CD1c-positive myeloid dendritic cell (primary cell): ENCODE data around the gene UGT1A9.
"Not testable (repeated sequence)": the region's sequence is repeated elsewhere in the genome, so short reads cannot be mapped to it uniquely, and the experiment has no call there.

Experiments
- DNase-seq: peaks from one replicate; pipeline ENCODE4 v3.0.0-alpha.2; 2016; ENCODE audit errors: extremely low spot score

The UGT1A9 gene

GRCh38 chr2:233680361-233681045 is 8.8 kb downstream of the UGT1A9 start:
- DNase-seq: no peak

GRCh38 chr2:233681521-233682099 is 9.9 kb downstream of the UGT1A9 start, which contains the start of gene UGT1A7:
TSS of gene UGT1A7 (plus strand) at chr2:233681901. CDS start at chr2:233681938, 37 bp downstream.
- no peak for DNase-seq

GRCh38 chr2:233684640-233685039 is 12.9 kb downstream of the UGT1A9 start:
- no peak for DNase-seq

GRCh38 chr2:233686928-233687327 is 15.2 kb downstream of the UGT1A9 start:
- DNase-seq: no peak

GRCh38 chr2:233688341-233688740 is 16.6 kb downstream of the UGT1A9 start:
- DNase-seq: no peak

GRCh38 chr2:233689031-233689430 is 17.3 kb downstream of the UGT1A9 start:
- DNase-seq: no peak

GRCh38 chr2:233689501-233689900 is 17.8 kb downstream of the UGT1A9 start:
- DNase-seq: no peak

GRCh38 chr2:233690444-233690843 is 18.7 kb downstream of the UGT1A9 start:
- no peak for DNase-seq

GRCh38 chr2:233691443-233692433 is 20.0 kb downstream of the UGT1A9 start:
- DNase-seq: no peak

GRCh38 chr2:233692648-233693047 is 20.9 kb downstream of the UGT1A9 start, which contains the start of gene UGT1A6:
TSS of gene UGT1A6 (plus strand) at chr2:233692890. CDS start at chr2:233693005, 115 bp downstream.
- DNase-seq: no peak

GRCh38 chr2:233693963-233694362 is 22.3 kb downstream of the UGT1A9 start:
- DNase-seq: no peak

GRCh38 chr2:233698740-233699139 is 27.0 kb downstream of the UGT1A9 start:
- no peak for DNase-seq

GRCh38 chr2:233699424-233700027 is 27.8 kb downstream of the UGT1A9 start:
- no peak for DNase-seq

- DNase-seq: no peak
Observed at GRCh38 chr2:233700028-233700635, 28.4 kb downstream of the UGT1A9 start.

- DNase-seq: not testable (repeated sequence)
Observed at GRCh38 chr2:233700842-233701241, 29.1 kb downstream of the UGT1A9 start.

GRCh38 chr2:233702238-233702637 is 30.5 kb downstream of the UGT1A9 start:
- no peak for DNase-seq

GRCh38 chr2:233705911-233706506 is 34.3 kb downstream of the UGT1A9 start:
- no peak for DNase-seq

GRCh38 chr2:233706720-233707119 is 35.0 kb downstream of the UGT1A9 start:
- DNase-seq: no peak

GRCh38 chr2:233707940-233708644 is 36.4 kb downstream of the UGT1A9 start:
- DNase-seq: no peak

- no peak for DNase-seq
Observed at GRCh38 chr2:233708942-233709341, 37.2 kb downstream of the UGT1A9 start.
